Right lobe of liver (tissue), 4 donors: ENCODE data around the gene TRIM42.

Source experiments
- POLR2A ChIP-seq: fragments of 450-650 bp; IDR thresholded peaks from one replicate; pipeline ENCODE4 v1.6.1; 2017; ENCODE audit warnings: antibody characterized with exemption, mild to moderate bottlenecking
- TF ChIP-seq, protein P1 (sequence below), 4 donors: fragments of 200-600 bp in 3 of 4; fragments of 450-650 bp in 1 of 4; IDR thresholded peaks; one replicate each; pipeline versions ENCODE4 v1.5.1 to v1.8.0; 2016 to 2022; ENCODE audit warnings: antibody characterized with exemption in 4 of 4, mild to moderate bottlenecking in 2 of 4
- donor health status: DM: no; HTN: no; CAD: no.
- donor health status: DM: no; HTN: no; CAD: no.
- donor health status: DM: no; HTN: yes; CAD: no.

DNA sequence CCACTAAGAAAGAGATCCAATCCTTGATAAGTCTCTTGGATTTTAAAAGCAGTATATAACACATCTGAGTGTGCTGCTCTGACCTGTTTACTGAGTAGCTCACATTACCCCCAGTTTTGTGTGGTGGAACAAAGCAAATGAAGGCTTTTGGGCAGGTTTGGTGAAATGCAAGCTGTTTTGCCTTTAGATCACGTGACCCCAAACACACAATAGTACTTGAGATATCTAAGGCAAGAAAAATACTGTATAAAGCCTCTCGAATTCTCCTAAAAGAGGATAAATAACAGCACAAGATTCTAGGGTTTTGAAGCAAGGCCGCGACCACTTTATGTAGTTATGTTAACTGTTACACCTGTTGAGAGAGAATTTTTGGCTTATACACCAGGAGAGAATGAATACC lies 49.3 kb upstream of the TRIM42 start:
- TF ChIP-seq, protein P1, sequence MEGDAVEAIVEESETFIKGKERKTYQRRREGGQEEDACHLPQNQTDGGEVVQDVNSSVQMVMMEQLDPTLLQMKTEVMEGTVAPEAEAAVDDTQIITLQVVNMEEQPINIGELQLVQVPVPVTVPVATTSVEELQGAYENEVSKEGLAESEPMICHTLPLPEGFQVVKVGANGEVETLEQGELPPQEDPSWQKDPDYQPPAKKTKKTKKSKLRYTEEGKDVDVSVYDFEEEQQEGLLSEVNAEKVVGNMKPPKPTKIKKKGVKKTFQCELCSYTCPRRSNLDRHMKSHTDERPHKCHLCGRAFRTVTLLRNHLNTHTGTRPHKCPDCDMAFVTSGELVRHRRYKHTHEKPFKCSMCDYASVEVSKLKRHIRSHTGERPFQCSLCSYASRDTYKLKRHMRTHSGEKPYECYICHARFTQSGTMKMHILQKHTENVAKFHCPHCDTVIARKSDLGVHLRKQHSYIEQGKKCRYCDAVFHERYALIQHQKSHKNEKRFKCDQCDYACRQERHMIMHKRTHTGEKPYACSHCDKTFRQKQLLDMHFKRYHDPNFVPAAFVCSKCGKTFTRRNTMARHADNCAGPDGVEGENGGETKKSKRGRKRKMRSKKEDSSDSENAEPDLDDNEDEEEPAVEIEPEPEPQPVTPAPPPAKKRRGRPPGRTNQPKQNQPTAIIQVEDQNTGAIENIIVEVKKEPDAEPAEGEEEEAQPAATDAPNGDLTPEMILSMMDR (IDR thresholded peaks at IDR 0.05), result no peak
- no peak for TF ChIP-seq POLR2A
